GM18505 (cell line): Measurements from ENCODE around the gene PGBD5.
"Not testable (repeated sequence)": the region's sequence is repeated elsewhere in the genome, so short reads cannot be mapped to it uniquely, and the experiment has no call there.

Experiments used
- ATAC-seq: cut with Tn5 transposase; IDR thresholded peaks from one replicate; pipeline ENCODE4 v1.9.1; 2021; ENCODE audit not compliant: unreplicated experiment
- POLR2A ChIP-seq: IDR thresholded peaks from 4 replicates; pipeline ENCODE4 v1.6.1; 2011; ENCODE audit warnings: borderline replicate concordance; ENCODE audit not compliant: insufficient read depth, insufficient read length; ENCODE audit errors: extremely low read depth

Gene PGBD5

DNA sequence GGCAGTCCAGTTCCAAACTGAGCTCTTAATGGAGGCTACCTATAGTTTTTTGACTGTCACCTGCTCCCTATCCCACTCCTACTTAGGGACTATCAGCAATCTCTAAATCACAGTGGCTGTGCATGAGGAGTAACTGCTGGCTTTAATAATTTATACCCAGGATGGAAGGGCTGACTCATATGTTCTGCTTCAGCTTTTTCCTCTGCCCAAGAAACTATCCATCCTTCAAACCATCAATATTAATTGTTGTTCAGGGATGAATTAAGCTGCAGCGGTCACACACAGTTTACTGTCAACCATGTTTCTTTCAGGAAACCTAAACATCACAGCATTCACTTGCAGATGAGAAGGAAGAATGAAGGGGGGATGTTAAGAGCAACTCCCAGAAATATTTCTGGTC lies 9.0 kb upstream of the PGBD5 start:
- ATAC-seq, result no peak
- TF ChIP-seq POLR2A, result no peak

GRCh38 chr1:230431527-230431926 lies 5.4 kb upstream of the PGBD5 start:
- TF ChIP-seq POLR2A, result no peak
- no peak for ATAC-seq

DNA sequence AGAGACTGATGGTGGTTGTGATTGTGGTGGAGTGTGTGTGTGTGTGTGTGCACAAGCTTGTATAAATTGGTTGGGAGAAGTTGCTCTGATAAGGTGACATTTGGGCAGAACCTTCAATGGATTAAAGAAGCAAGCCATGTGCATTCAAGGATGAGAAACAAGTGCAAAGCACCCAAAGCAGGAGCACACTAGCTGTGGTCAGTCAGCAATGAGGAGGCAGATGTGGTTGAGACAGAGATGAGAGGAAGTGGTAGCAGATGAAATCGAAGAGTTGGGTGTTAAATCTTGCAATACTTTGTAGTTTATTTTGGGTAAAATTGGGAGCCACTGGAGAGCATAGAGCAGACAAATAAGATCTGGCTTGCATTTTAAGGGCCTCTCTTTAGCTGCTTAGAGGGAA lies 4.4 kb upstream of the PGBD5 start:
- no peak for ATAC-seq

DNA sequence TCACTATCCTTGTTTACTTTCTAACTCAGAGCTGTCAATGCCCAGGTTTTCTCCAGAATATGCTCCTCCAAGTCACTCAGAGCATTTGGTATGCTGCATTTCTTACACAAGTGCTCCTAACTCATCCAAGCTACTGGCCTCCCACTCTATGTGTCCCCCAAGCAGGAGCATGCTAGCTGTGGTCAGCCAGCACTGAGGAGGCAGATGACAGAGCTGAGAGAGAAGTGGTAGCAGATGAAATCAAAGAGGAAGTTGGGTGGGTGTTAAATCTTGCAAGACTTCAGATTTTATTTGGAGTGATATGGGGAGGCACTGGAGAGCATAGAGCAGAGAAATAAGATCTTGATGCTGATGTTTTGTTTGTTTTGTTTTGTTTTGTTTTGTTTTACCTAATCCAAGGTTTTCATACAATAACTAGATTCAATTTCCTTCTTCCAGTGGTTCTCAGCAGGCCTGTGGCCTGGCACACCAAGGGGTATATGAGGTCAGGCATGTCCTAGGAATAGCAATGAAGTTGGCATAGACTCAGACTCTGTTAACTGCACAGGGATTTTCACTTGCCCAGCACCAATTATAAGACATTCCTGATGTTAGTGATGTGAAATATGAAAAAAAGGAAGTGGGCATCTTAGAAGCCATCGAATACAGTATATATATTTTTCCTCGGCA lies 3.1 kb upstream of the PGBD5 start:
- TF ChIP-seq POLR2A, result no peak

More for the DNA sequence above, 4.4 kb upstream of the PGBD5 start:
- no peak for TF ChIP-seq POLR2A

GRCh38 chr1:230427981-230428380 lies 1.8 kb upstream of the PGBD5 start:
- TF ChIP-seq POLR2A, result no peak
- no peak for ATAC-seq

More for the DNA sequence above, 3.1 kb upstream of the PGBD5 start:
- ATAC-seq, result no peak

GRCh38 chr1:230427094-230427876 lies 1.2 kb upstream of the PGBD5 start:
- ATAC-seq, result no peak
- no peak for TF ChIP-seq POLR2A

DNA sequence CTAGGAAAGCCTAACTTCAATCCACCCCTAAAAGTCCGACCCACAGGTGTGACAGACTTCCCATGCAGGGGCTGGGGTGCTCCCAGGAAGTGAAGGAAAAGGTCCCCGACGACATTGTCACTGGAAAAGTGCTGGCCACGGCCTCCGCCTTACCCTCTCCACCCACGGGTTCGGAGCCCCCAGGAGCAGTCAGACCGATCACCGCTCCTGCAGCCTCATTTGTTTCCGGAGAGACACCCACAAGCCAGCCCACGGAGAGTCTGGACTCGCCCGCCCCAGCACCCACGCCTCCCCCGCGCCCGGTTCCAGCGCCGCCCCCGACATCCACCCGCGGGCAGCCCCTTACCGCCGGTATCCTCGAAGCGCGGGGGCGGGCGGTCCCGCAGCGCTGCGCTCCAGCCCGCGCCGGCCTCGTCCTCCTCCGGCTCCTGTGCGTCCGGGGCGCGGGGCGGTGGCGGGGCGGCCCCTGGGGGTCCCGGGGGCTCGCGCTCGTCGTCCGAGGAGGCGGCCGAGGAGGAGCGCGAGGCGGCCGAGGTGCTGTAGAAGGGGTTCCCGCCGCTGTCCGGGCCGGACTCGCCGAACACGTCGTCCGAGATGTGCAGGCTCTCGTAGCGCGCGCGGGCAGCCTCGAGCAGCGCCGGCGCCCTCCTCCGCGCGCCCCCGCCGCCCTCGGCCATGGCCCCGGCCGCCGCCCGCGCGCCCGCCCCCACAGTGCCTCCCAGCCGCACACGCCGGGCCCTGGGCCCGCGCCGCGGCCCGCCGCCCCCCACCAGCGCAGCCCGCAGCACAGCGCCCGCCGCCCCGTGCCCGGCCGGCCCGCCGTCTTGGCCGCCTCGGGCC lies 660 bp downstream of the PGBD5 start:
- ATAC-seq, result peak; percentile 17
- TF ChIP-seq POLR2A, result no peak

- TF ChIP-seq POLR2A, result no peak
- no peak for ATAC-seq
These were observed 1.5 kb downstream of the PGBD5 start for GRCh38 chr1:230424391-230425251.

GRCh38 chr1:230423951-230424350 lies 2.2 kb downstream of the PGBD5 start:
- no peak for ATAC-seq

DNA sequence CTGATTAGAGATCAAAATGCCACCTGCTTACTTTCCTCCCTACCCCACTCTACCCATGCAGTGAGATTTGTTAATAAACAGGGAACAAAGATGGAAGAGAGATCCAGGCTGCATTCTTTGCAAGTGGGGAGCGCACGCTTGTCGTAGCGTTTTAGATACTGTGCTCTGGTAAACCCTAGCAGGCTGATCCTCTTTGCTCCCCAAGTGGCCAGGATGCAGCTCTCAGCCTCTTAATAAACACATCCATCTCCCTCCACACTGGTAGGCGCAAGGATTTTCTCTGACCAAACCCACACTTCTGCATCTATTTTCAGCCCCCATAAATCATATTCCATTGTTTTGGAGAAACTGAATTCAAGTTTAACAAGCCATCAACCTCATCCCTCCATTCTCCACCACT lies 2.9 kb downstream of the PGBD5 start:
- TF ChIP-seq POLR2A, result no peak
- ATAC-seq, result no peak

More at GRCh38 chr1:230423951-230424350, 2.2 kb downstream of the PGBD5 start:
- TF ChIP-seq POLR2A, result no peak

- no peak for ATAC-seq
- no peak for TF ChIP-seq POLR2A
These were observed 3.7 kb downstream of the PGBD5 start for GRCh38 chr1:230422221-230422981.

- no peak for TF ChIP-seq POLR2A
- ATAC-seq, result no peak
These were observed 4.7 kb downstream of the PGBD5 start for GRCh38 chr1:230421481-230421880.

GRCh38 chr1:230420372-230420771 lies 5.8 kb downstream of the PGBD5 start:
- not testable (repeated sequence) for ATAC-seq

DNA sequence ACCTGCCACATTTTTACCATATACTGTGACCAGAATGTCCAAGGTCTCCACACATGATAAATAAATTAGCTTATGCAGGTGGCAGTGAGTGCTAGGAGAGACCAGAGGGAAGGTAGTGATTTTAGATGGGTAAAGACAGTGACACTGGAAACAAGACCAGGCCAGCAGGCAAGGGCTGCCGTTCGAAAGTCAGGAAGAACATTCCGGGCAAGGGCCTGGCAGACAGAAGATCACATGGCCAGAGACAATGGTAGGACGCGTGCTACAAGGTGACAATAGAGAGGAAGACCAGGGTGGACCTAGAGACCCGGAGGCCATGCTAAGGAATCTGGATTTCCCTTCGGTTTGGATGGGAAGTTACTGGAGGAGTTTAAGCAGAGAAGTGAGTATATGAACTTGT lies 9.7 kb downstream of the PGBD5 start:
- TF ChIP-seq POLR2A, result no peak
- no peak for ATAC-seq
